ENCODE data around the gene TMEM238L.
A peak's percentile ranks its signal among the peaks of the same experiment; 100 is the strongest.
"Not testable (repeated sequence)": the region's sequence is repeated elsewhere in the genome, so short reads cannot be mapped to it uniquely, and the experiment has no call there.

Gene TMEM238L

GRCh38 chr17:10803830-10804475 lies at the start of gene TMEM238L:
TSS of gene TMEM238L (minus strand) at chr17:10804099. CDS start at chr17:10803963, 136 bp downstream.
- Histone ChIP-seq H3K27ac (no peak within 1 kb of the TSS), H3K4me2 (peak within 1 kb of the TSS; percentile 9; the same call in 1 of the 2 replicates), H3K9me3 (no peaks in the 10 kb centered on the region), H4K20me1 (no peaks in the 10 kb centered on the region), H3K9ac (no peak within 1 kb of the TSS), H3K27me3 (no peaks in the 10 kb centered on the region), H3K4me1 (peaks cover 17% of the 10 kb centered on the region), H3K4me3 (no peak within 1 kb of the TSS), H3K36me3 (no peaks in the 10 kb centered on the region)
- TF ChIP-seq Cebpa-rat (IDR thresholded peaks at IDR 0.05), result no peak

GRCh38 chr17:10846636-10847035 lies 42.7 kb upstream of the TMEM238L start:
- H3K27me3 ChIP-seq, H3K4me3 ChIP-seq, H3K9me3 ChIP-seq, H4K20me1 ChIP-seq, H3K36me3 ChIP-seq, H3K4me2 ChIP-seq, H3K9ac ChIP-seq, H3K27ac ChIP-seq: not testable (repeated sequence)
- H3K4me1 ChIP-seq, result peaks cover 10% of the 10 kb centered on the region

- H3K4me1 ChIP-seq, result peaks cover 5% of the 10 kb centered on the region
Measured at GRCh38 chr17:10845388-10845751, 41.5 kb upstream of the TMEM238L start.

GRCh38 chr17:10844621-10845387 lies 40.9 kb upstream of the TMEM238L start:
- Histone ChIP-seq H3K27ac (no peak overlapping the region), H3K9ac (peak overlapping the region; percentile 44; the same call in 1 of the 2 replicates)

More at GRCh38 chr17:10845388-10845751, 41.5 kb upstream of the TMEM238L start:
- H3K9me3 ChIP-seq, result no peaks in the 10 kb centered on the region
- no peaks in the 10 kb centered on the region for H3K36me3 ChIP-seq
- no peaks in the 10 kb centered on the region for H4K20me1 ChIP-seq
- no peak for TF ChIP-seq Cebpa-rat (IDR thresholded peaks at IDR 0.05)
- H3K27ac ChIP-seq, result no peak overlapping the region
- no peaks in the 10 kb centered on the region for H3K27me3 ChIP-seq
- peak overlapping the region; percentile 68; the same call in 1 of the 2 replicates for H3K4me3 ChIP-seq
- H3K9ac ChIP-seq, result no peak overlapping the region
- H3K4me2 ChIP-seq, result peak overlapping the region; percentile 91; the same call in 1 of the 2 replicates

GRCh38 chr17:10843811-10844210 lies 39.9 kb upstream of the TMEM238L start:
- no peak overlapping the region for H3K27ac ChIP-seq
- H3K4me3 ChIP-seq, result no peak overlapping the region
- TF ChIP-seq Cebpa-rat (IDR thresholded peaks at IDR 0.05), result no peak

More at GRCh38 chr17:10844621-10845387, 40.9 kb upstream of the TMEM238L start:
- Histone ChIP-seq H3K4me3 (peak overlapping the region; percentile 68), H4K20me1 (no peaks in the 10 kb centered on the region), H3K36me3 (no peaks in the 10 kb centered on the region), H3K4me2 (peak overlapping the region; percentile 91), H3K27me3 (no peaks in the 10 kb centered on the region), H3K9me3 (no peaks in the 10 kb centered on the region), H3K4me1 (peaks cover 5% of the 10 kb centered on the region)
- no peak for TF ChIP-seq Cebpa-rat (IDR thresholded peaks at IDR 0.05)

GRCh38 chr17:10842658-10843057 lies 38.8 kb upstream of the TMEM238L start:
- TF ChIP-seq Cebpa-rat (IDR thresholded peaks at IDR 0.05), result no peak
- no peaks in the 10 kb centered on the region for H3K36me3 ChIP-seq
- no peak overlapping the region for H3K9ac ChIP-seq
- H3K27me3 ChIP-seq, result no peaks in the 10 kb centered on the region
- H3K9me3 ChIP-seq, result no peaks in the 10 kb centered on the region
- H3K27ac ChIP-seq, result no peak overlapping the region
- H3K4me3 ChIP-seq, result no peak overlapping the region
- H3K4me1 ChIP-seq, result peaks cover 5% of the 10 kb centered on the region
- H4K20me1 ChIP-seq, result no peaks in the 10 kb centered on the region
- no peak overlapping the region for H3K4me2 ChIP-seq

More at GRCh38 chr17:10843811-10844210, 39.9 kb upstream of the TMEM238L start:
- no peak overlapping the region for H3K4me2 ChIP-seq
- H3K9ac ChIP-seq, result no peak overlapping the region
- no peaks in the 10 kb centered on the region for H4K20me1 ChIP-seq
- peaks cover 5% of the 10 kb centered on the region for H3K4me1 ChIP-seq
- no peaks in the 10 kb centered on the region for H3K36me3 ChIP-seq
- H3K27me3 ChIP-seq, result no peaks in the 10 kb centered on the region
- H3K9me3 ChIP-seq, result no peaks in the 10 kb centered on the region

GRCh38 chr17:10838682-10839081 lies 34.8 kb upstream of the TMEM238L start:
- Histone ChIP-seq H3K4me3 (no peak overlapping the region), H3K4me2 (no peak overlapping the region), H4K20me1 (no peaks in the 10 kb centered on the region), H3K9ac (no peak overlapping the region), H3K9me3 (no peaks in the 10 kb centered on the region), H3K27ac (no peak overlapping the region), H3K4me1 (no peaks in the 10 kb centered on the region), H3K27me3 (no peaks in the 10 kb centered on the region), H3K36me3 (no peaks in the 10 kb centered on the region)
- no peak for TF ChIP-seq Cebpa-rat (IDR thresholded peaks at IDR 0.05)

- no peaks in the 10 kb centered on the region for H3K4me1 ChIP-seq
- no peak for TF ChIP-seq Cebpa-rat (IDR thresholded peaks at IDR 0.05)
- H3K27ac ChIP-seq, result no peak within 1 kb of the TSS
- no peaks in the 10 kb centered on the region for H4K20me1 ChIP-seq
- H3K9ac ChIP-seq, result no peak within 1 kb of the TSS
- H3K4me3 ChIP-seq, result no peak within 1 kb of the TSS
- H3K36me3 ChIP-seq, result no peaks in the 10 kb centered on the region
- no peak within 1 kb of the TSS for H3K4me2 ChIP-seq
- no peaks in the 10 kb centered on the region for H3K27me3 ChIP-seq
- no peaks in the 10 kb centered on the region for H3K9me3 ChIP-seq
Measured at GRCh38 chr17:10837921-10838320, 34.0 kb upstream of the TMEM238L start, which contains the start of gene PIRT. TSS of gene PIRT (minus strand) at chr17:10838087. CDS start at chr17:10825645, 12,442 bp downstream.

- no peak overlapping the region for H3K27ac ChIP-seq
- H3K4me3 ChIP-seq, result no peak overlapping the region
- no peaks in the 10 kb centered on the region for H3K27me3 ChIP-seq
- H3K4me1 ChIP-seq, result no peaks in the 10 kb centered on the region
- TF ChIP-seq Cebpa-rat (IDR thresholded peaks at IDR 0.05), result no peak
- no peak overlapping the region for H3K4me2 ChIP-seq
- H3K36me3 ChIP-seq, result no peaks in the 10 kb centered on the region
- H3K9me3 ChIP-seq, result no peaks in the 10 kb centered on the region
- H3K9ac ChIP-seq, result no peak overlapping the region
- no peaks in the 10 kb centered on the region for H4K20me1 ChIP-seq
Measured at GRCh38 chr17:10836966-10837590, 33.2 kb upstream of the TMEM238L start.

- Histone ChIP-seq H4K20me1 (no peaks in the 10 kb centered on the region), H3K4me1 (no peaks in the 10 kb centered on the region), H3K4me2 (no peak overlapping the region), H3K9me3 (no peaks in the 10 kb centered on the region), H3K36me3 (no peaks in the 10 kb centered on the region), H3K27ac (no peak overlapping the region), H3K9ac (no peak overlapping the region), H3K27me3 (no peaks in the 10 kb centered on the region), H3K4me3 (no peak overlapping the region)
- TF ChIP-seq Cebpa-rat (IDR thresholded peaks at IDR 0.05), result no peak
Measured at GRCh38 chr17:10836145-10836544, 32.2 kb upstream of the TMEM238L start.

Measured in BLaER1 (cell line).